H1 (cell line): ENCODE results near the gene SEMA3B. TPM values are rescaled to one million over a fixed set of nuclear protein-coding genes. Genes with fewer than 3 reads are reported as not detected.

Source experiments
- CTCF ChIA-PET: fragments of 300-600 bp; sonication (Branson Sonifier 250); formaldehyde crosslinking; loops from one replicate; lab custom pipeline; 2021; ENCODE audit not compliant: partially characterized antibody; lab: Charles Lee
- POLR2A ChIA-PET: fragments of 300-600 bp; sonication (Branson Sonifier 250); formaldehyde crosslinking; loops from one replicate; lab custom pipeline; 2021; ENCODE audit warnings: inconsistent platforms; ENCODE audit not compliant: partially characterized antibody; lab: Charles Lee
- DNase-seq, 2 experiments: peaks; one replicate each; pipeline versions ENCODE4 v3.0.0 to v3.0.0-alpha.2; 2010 to 2022; ENCODE audit warnings: low spot score in 2 of 2, low read depth in 1 of 2, mixed read lengths in 1 of 2
- FAIRE-seq: peaks from 2 replicates; lab custom pipeline; 2011; peaks lifted over from hg19 to GRCh38; lab: Jason Lieb, UNC
- H2AFZ ChIP-seq: 2 replicates; pipeline ENCODE4 v1.8.1; 2012; ENCODE audit warnings: low read length, inconsistent platforms
- H2AK5ac ChIP-seq: 2 replicates; pipeline ENCODE4 v1.6.1; 2013; ENCODE audit warnings: low read depth, low read length
- H2BK120ac ChIP-seq: replicated peaks from 2 replicates; pipeline ENCODE3; 2013; ENCODE audit warnings: low read depth, low read length, inconsistent platforms
- H2BK12ac ChIP-seq: 2 replicates; pipeline ENCODE4 v1.6.1; 2013; ENCODE audit warnings: low read depth, low read length
- H2BK15ac ChIP-seq: 2 replicates; pipeline ENCODE4 v1.6.1; 2013; ENCODE audit warnings: low read length
- H2BK20ac ChIP-seq: 2 replicates; pipeline ENCODE4 v1.6.1; 2013; ENCODE audit warnings: low read length
- H2BK5ac ChIP-seq: 2 replicates; pipeline ENCODE4 v1.6.1; 2013; ENCODE audit warnings: low read depth, low read length
- H3K14ac ChIP-seq: 2 replicates; pipeline ENCODE4 v1.6.1; 2013; ENCODE audit warnings: inconsistent platforms; ENCODE audit not compliant: insufficient read length
- H3K18ac ChIP-seq: 2 replicates; pipeline ENCODE4 v1.6.1; 2013; ENCODE audit warnings: low read length; ENCODE audit errors: extremely low read depth
- H3K23ac ChIP-seq: 2 replicates; pipeline ENCODE4 v1.6.1; 2013; ENCODE audit warnings: inconsistent platforms; ENCODE audit not compliant: insufficient read length
- H3K23me2 ChIP-seq: 2 replicates; pipeline ENCODE4 v1.6.1; 2013; ENCODE audit warnings: low read depth, low read length
- H3K27ac ChIP-seq: 2 replicates; pipeline ENCODE4 v1.6.1; 2011; ENCODE audit warnings: low read depth, low read length, inconsistent platforms
- H3K27me3 ChIP-seq, 4 experiments: replicated peaks in 1 of 4; 1 replicate in 1 of 4; 2 replicates in 3 of 4; pipeline versions ENCODE4 v1.6.1 to v1.8.1; 2011 to 2013; ENCODE audit warnings: low read length in 3 of 4, mild to moderate bottlenecking in 3 of 4, inconsistent platforms in 2 of 4, mixed read lengths in 2 of 4, moderate library complexity in 1 of 4; ENCODE audit not compliant: control insufficient read depth in 3 of 4, insufficient read depth in 3 of 4; ENCODE audit errors: extremely low read depth in 1 of 4
- H3K36me3 ChIP-seq, 4 experiments: 2 replicates each; pipeline versions ENCODE4 v1.6.1 to v1.8.1; 2011 to 2013; ENCODE audit warnings: mild to moderate bottlenecking in 4 of 4, low read length in 3 of 4, moderate library complexity in 2 of 4, control low read depth in 1 of 4, inconsistent platforms in 1 of 4; ENCODE audit not compliant: insufficient read depth in 4 of 4, control insufficient read depth in 2 of 4
- H3K4ac ChIP-seq: replicated peaks from 2 replicates; pipeline ENCODE3; 2013; ENCODE audit warnings: low read length, low read depth, mixed read lengths, inconsistent platforms; ENCODE audit not compliant: insufficient read length
- H3K4me1 ChIP-seq, 4 experiments: replicated peaks in 1 of 4; 1 replicate in 1 of 4; 2 replicates in 3 of 4; pipeline versions ENCODE4 v1.6.1 to v1.8.1; 2011 to 2013; ENCODE audit warnings: low read length in 3 of 4, inconsistent platforms in 2 of 4, mixed read lengths in 1 of 4; ENCODE audit not compliant: insufficient read depth in 4 of 4, control insufficient read depth in 3 of 4
- H3K4me2 ChIP-seq, 2 experiments: 2 replicates each; pipeline versions ENCODE4 v1.6.1 to v1.8.1; 2011 to 2013; ENCODE audit warnings: low read depth in 2 of 2, low read length in 2 of 2, control low read depth in 1 of 2, inconsistent platforms in 1 of 2, mild to moderate bottlenecking in 1 of 2; ENCODE audit not compliant: insufficient read depth in 1 of 2
- H3K4me3 ChIP-seq, 4 experiments: fragments of 200-600, 300-600 bp in 1 of 4; sonication (generic), shearing (Covaris generic), sonication (Bioruptor Twin) in 1 of 4; 2 replicates each; pipeline versions ENCODE4 v1.5.1 to v1.8.1; 2011 to 2016; ENCODE audit warnings: low read length in 4 of 4, low read depth in 3 of 4, control low read depth in 2 of 4, inconsistent platforms in 2 of 4, mild to moderate bottlenecking in 2 of 4, mixed read lengths in 1 of 4, moderate library complexity in 1 of 4; ENCODE audit not compliant: insufficient read depth in 2 of 4; ENCODE audit errors: extremely low read depth in 1 of 4
- H3K56ac ChIP-seq: replicated peaks from 2 replicates; pipeline ENCODE3; 2013; ENCODE audit warnings: low read depth, mild to moderate bottlenecking, mixed read lengths, low read length, inconsistent platforms; ENCODE audit not compliant: insufficient read length
- H3K79me1 ChIP-seq: 2 replicates; pipeline ENCODE4 v1.6.1; 2013; ENCODE audit warnings: low read depth, low read length, control low read depth
- H3K79me2 ChIP-seq, 2 experiments: 2 replicates each; pipeline versions ENCODE4 v1.6.1 to v1.8.1; 2012 to 2013; ENCODE audit warnings: low read length in 2 of 2, mild to moderate bottlenecking in 2 of 2, inconsistent platforms in 1 of 2; ENCODE audit not compliant: insufficient read depth in 2 of 2, control insufficient read depth in 1 of 2
- H3K9ac ChIP-seq, 4 experiments: replicated peaks in 1 of 4; 1 replicate in 1 of 4; 2 replicates in 3 of 4; pipeline versions ENCODE4 v1.6.1 to v1.8.1; 2011 to 2013; ENCODE audit warnings: low read depth in 3 of 4, low read length in 3 of 4, control low read depth in 2 of 4, mild to moderate bottlenecking in 2 of 4, moderate library complexity in 2 of 4, inconsistent platforms in 1 of 4; ENCODE audit errors: extremely low read depth in 1 of 4
- H3K9me3 ChIP-seq, 2 experiments: 2 replicates each; pipeline versions ENCODE4 v1.6.1 to v1.8.1; 2012 to 2013; ENCODE audit warnings: mild to moderate bottlenecking in 2 of 2, moderate library complexity in 2 of 2, control low read depth in 1 of 2, inconsistent platforms in 1 of 2, low read depth in 1 of 2, low read length in 1 of 2, mixed read lengths in 1 of 2; ENCODE audit not compliant: insufficient read depth in 2 of 2
- H4K20me1 ChIP-seq, 2 experiments: replicated peaks in 1 of 2; 2 replicates each; pipeline versions ENCODE3 to v1.8.1; 2011 to 2013; ENCODE audit warnings: inconsistent platforms in 2 of 2, low read length in 2 of 2, mild to moderate bottlenecking in 1 of 2; ENCODE audit not compliant: insufficient read depth in 2 of 2, control insufficient read depth in 1 of 2
- H4K5ac ChIP-seq: 2 replicates; pipeline ENCODE4 v1.6.1; 2013; ENCODE audit warnings: low read length, low read depth, mixed read lengths, inconsistent platforms; ENCODE audit not compliant: insufficient read length
- H4K8ac ChIP-seq: 2 replicates; pipeline ENCODE4 v1.8.0; 2013; ENCODE audit warnings: mild to moderate bottlenecking, moderate library complexity, low read length, inconsistent platforms; ENCODE audit not compliant: insufficient read depth; ENCODE audit errors: extremely low read depth
- H4K91ac ChIP-seq: replicated peaks from 2 replicates; pipeline ENCODE3; 2013; ENCODE audit warnings: low read length, mixed read lengths, inconsistent platforms; ENCODE audit not compliant: insufficient read length
- ASH2L ChIP-seq: fragments of 200-600, 300-600 bp; sonication (generic); IDR thresholded peaks from one replicate; pipeline ENCODE4 v1.7.1; 2017; ENCODE audit warnings: low read length
- BCL11A ChIP-seq, 2 experiments: IDR thresholded peaks; one replicate each; pipeline ENCODE4 v1.6.1; 2011; ENCODE audit warnings: low read depth in 2 of 2, low read length in 2 of 2, mild to moderate bottlenecking in 2 of 2
- E2F6 ChIP-seq: IDR thresholded peaks from 2 replicates; pipeline ENCODE4 v1.6.1; 2012; ENCODE audit warnings: inconsistent platforms
- EZH2 ChIP-seq: fragments of 200-600 bp; sonication (generic); IDR thresholded peaks from 2 replicates; pipeline ENCODE4 v1.7.1; 2012; ENCODE audit warnings: low read depth, mild to moderate bottlenecking, moderate library complexity, low read length, inconsistent platforms; ENCODE audit not compliant: severe bottlenecking
- MAFK ChIP-seq: IDR thresholded peaks from 2 replicates; pipeline ENCODE4 v1.6.1; 2012; ENCODE audit warnings: low read depth, mild to moderate bottlenecking, improper control_type of control experiment, low read length
- PHF8 ChIP-seq: fragments of 200-600 bp; sonication (generic); conservative IDR thresholded peaks from 2 replicates; pipeline ENCODE4 v1.7.1; 2012; ENCODE audit warnings: low read depth, mild to moderate bottlenecking, inconsistent platforms, low read length, moderate library complexity
- POU5F1 ChIP-seq: IDR thresholded peaks from 2 replicates; pipeline ENCODE4 v1.6.1; 2011; ENCODE audit warnings: low read depth, mild to moderate bottlenecking, low read length, moderate library complexity
- RBBP5 ChIP-seq: IDR thresholded peaks from 2 replicates; pipeline ENCODE4 v1.7.1; 2012; ENCODE audit warnings: low read depth, mild to moderate bottlenecking, inconsistent platforms, low read length, moderate library complexity, borderline replicate concordance
- TAF1 ChIP-seq: IDR thresholded peaks from 2 replicates; pipeline ENCODE4 v1.6.1; 2011; ENCODE audit warnings: mild to moderate bottlenecking, low read depth, low read length
- WGBS, 2 experiments: shearing (Covaris generic) in 1 of 2; methylation state at CpG; one replicate each; pipeline versions ENCODE4 v1.1.6 to v1.1.7; 2013 to 2015; ENCODE audit warnings: low lambda C conversion rate in 2 of 2, mixed read lengths in 2 of 2, inconsistent platforms in 1 of 2, low coverage in 1 of 2, missing lambda C conversion rate in 1 of 2; ENCODE audit not compliant: insufficient replicate concordance in 2 of 2, insufficient coverage in 1 of 2, insufficient read length in 1 of 2; ENCODE audit errors: extremely low coverage in 1 of 2, missing lambda C conversion rate in 1 of 2; 5-methylcytosine and 5-hydroxymethylcytosine counted together
- polyA plus RNA-seq, 7 experiments: library from polyadenylated mRNA; depleted of rRNA in 3 of 7; stranded (reverse) in 5 of 7; unstranded in 2 of 7; fragments of >200 nt in 5 of 7; fragments of 200-250 nt in 2 of 7; gene quantifications; 1 replicate in 5 of 7; 2 replicates in 1 of 7; 4 replicates in 1 of 7; pipeline versions ENCODE4 v1.2.1 to v1.2.3, GENCODE V29; 2011 to 2013; ENCODE audit warnings: missing spikeins in 2 of 7, mixed read lengths in 2 of 7
- total RNA-seq: library from RNA; stranded (reverse); fragmentation: NEBNext Ultra II Directional; extraction: Animal tissue kit (Norgen Biotek cat#: 25700); gene quantifications from 2 replicates; pipeline ENCODE4 v1.2.1, GENCODE V29; 2021

Gene SEMA3B
- total and polyA plus RNA-seq, 2 of the 8 experiments (the other 6 are each of a cell fraction or from before 2014, with no cell fraction given), result 3.0 to 4.7 TPM

GRCh38 chr3:50293079-50293801, 24.3 kb downstream of the SEMA3B start:
- Histone ChIP-seq H3K4ac (no peak overlapping the region), H3K79me1 (peaks cover 8% of the 10 kb centered on the region; the same call in 1 of the 2 replicates), H4K8ac (0 out of 2 replicates have a peak overlapping the region, but pooled peaks have one; percentile 41), H4K20me1 (peaks cover 0 to 8% of the 10 kb centered on the region in 2 experiments), H2AFZ (no peak overlapping the region), H3K56ac (no peak overlapping the region), H3K14ac (no peak overlapping the region), H3K23ac (no peak overlapping the region), H3K18ac (no peak overlapping the region), H2BK20ac (no peak overlapping the region), H3K36me3 (peaks cover 12 to 20% (median 18%) of the 10 kb centered on the region in 4 experiments), H3K27me3 (no peaks in the 10 kb centered on the region; a peak in 2 of 7 replicates), H3K9me3 (no peaks in the 10 kb centered on the region), H3K23me2 (peaks cover 10% of the 10 kb centered on the region), H4K5ac (no peak overlapping the region), H2AK5ac (no peak overlapping the region), H2BK120ac (no peak overlapping the region), H3K4me1 (peaks cover 0 to 9% (median 5%) of the 10 kb centered on the region in 4 experiments; a peak in 5 of 7 replicates), H2BK15ac (no peak overlapping the region), H2BK5ac (0 out of 2 replicates have a peak overlapping the region, but pooled peaks have one; percentile 67), H4K91ac (peak overlapping the region; percentile 59), H3K9ac (no peak overlapping the region), H3K79me2 (peaks cover 0 to 15% of the 10 kb centered on the region in 2 experiments; a peak in 3 of 4 replicates), H3K27ac (0 out of 2 replicates have a peak overlapping the region, but pooled peaks have one; percentile 37), H2BK12ac (no peak overlapping the region), H3K4me2 (peak overlapping the region; percentile 93 to 95; a peak in 3 of 4 replicates), H3K4me3 (peak overlapping the region in 1 of 4 experiments; percentile 94; a peak in 1 of 8 replicates)
- FAIRE-seq (no peak), DNase-seq (no peak)
- CTCF ChIA-PET, result interaction anchor here (0.5 to 4.3 kb wide), 11 partner anchors 9 to 99 kb away, joined by 3 to 15 read pairs (median 3); partner anchors contain the start of genes HYAL2 and LSMEM2
- TF ChIP-seq EZH2 (no peak), BCL11A (IDR thresholded peaks at IDR 0.05; ENCODE audit: low read depth in 2 of 2, low read length in 2 of 2) (no peak), E2F6 (no peak), MAFK (no peak), ASH2L (no peak), RBBP5 (no peak), POU5F1 (no peak), PHF8 (no peak), TAF1 (no peak)
- 91% methylated on average over 12 of the region's 12 CpGs; no CpG with 5 or more reads in 1 of the 2 experiments for WGBS, 2 experiments
- POLR2A ChIA-PET, result interaction anchor here (0.8 to 6.8 kb wide), 10 partner anchors 9 to 55 kb away, joined by 3 to 122 read pairs (median 4); partner anchors contain the start of genes HYAL2, LSMEM2 and TUSC2
